ENCODE data around the gene SPECC1.
"Not testable (repeated sequence)": the region's sequence is repeated elsewhere in the genome, so short reads cannot be mapped to it uniquely, and the experiment has no call there.

The SPECC1 gene

DNA sequence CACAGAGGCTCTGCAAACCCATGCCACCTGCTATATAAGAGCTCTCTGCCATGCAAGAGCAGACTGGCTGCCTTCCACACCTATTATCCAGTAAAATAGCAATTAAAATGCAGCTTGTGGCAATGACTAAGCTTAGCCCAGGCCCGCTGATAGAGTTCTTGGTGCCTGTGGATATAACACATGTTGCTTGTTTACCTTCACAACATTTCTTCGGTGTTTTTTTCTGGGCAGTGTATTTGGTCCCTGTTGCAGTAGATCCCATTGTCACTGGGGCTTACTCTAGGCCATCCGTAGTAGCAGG is 63.5 kb downstream of the SPECC1 start:
- DNase-seq: no peak

DNA sequence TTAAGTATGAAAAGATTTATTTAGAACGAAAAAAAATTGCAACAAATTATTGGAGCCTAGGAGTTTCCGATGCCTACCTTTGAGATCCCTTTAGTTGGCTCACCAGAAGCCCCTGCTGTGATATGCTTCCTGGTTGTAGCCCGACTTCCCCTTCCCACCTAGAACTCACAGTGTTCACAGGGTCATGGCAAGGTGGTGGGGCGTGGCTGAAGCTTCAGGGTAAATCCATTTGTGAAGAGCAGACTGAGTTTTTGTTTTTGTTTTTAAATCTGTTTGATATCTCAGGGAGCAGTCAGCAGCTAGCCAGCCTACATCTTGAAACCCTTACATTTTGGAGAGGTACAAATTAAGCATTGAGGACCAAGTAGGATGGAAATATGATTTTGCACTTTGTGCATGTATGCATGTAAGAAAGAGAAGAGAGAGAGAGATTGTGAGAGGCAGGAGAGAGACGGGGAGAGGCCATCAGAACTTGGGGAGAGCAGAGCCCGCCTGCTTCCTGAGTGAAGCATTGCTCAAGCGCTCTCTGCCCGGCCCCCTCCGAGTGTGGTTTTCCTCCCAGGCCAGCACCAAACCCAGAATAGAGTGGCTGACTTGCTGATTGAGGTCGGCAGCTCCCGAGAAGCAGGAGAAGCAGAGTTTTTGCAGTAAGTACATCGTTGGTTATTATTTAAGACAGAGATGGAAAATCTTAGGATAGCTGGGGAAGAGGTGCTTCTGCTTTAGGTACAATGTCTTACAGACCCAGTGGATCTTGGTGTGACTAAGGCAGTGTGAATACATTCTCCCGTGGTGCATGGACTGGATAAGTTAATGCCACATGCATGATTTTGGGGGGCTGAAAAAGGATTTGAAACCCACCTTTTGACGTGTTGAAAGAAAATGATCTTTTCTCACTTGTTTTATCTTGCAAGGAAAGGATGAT is 64.2 kb downstream of the SPECC1 start:
- DNase-seq: peak; percentile 73 to 86 (median 80)

DNA sequence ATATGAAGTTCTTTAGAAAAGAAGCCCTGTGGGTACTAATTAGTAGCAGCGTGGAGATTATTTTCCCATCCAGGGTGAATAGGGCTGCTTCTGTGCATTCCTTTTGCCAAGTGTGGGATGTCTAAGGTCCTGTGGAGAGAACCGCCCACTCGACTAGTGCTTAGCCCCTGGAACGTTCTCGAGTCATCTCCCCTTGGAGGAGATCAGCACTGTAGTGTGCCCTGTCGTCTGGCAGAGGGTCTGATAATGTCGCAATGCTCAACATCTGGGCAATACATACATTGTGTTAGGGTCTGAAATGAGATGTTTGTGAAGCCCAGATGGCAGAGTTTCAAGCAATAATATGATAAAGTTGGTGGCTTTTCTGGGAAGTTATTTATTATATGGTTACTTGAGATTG is 64.8 kb downstream of the SPECC1 start:
- peak in 3 of 4 experiments; percentile 21 to 31 (median 31) for DNase-seq

DNA sequence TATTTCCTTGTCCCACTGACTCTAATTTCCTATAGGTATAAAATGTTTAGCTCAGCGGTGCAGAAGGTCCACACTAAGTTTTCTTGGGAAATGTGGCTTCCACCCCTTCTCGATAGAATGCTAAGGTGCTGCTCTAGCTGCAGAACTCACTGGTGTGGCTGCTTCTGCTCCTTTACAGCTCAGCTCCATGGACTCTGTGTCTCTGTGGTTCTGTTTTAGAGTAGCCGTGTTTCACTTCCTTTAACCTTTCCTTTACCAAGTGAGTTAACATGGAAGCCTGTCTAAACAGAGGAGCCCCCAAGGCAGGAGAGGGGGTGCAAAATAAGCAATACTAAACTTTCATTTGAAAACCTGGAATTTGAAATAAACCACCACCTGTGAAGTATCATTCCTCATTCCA is 65.3 kb downstream of the SPECC1 start:
- peak; percentile 38 to 62 (median 52) for DNase-seq

GRCh38 chr17:20076137-20076536 is 67.0 kb downstream of the SPECC1 start:
- DNase-seq: not testable (repeated sequence)

DNA sequence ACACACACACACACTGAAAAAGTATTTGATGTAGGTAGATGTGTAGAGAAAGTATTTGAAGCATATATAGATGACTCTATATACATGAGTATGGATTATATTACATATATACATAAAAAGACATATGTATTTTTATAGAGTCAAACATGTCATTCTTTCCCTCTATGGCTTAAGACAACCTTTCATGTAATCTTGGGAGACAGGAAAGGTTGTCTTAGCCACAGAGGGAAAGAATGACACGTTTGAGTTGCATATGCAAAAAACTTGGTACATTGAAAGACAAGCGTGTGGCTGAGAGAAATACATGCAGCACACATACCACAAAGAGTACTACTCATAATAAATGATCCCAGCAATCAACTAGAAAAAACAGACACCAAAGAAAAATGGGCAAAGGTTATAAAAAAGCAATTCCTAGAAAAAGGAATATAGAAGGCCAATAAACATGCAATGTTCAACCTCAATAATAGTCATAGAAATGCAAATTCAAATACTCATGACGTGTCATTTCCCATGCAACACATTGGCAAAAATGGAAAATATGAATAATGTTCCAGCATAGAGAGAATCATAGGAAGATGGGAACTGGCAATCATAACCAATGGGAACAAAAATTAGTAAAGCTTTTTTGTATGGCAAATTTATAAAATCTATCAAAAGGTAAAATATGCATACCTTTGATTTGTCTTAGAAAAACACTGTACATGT is 69.0 kb downstream of the SPECC1 start:
- no peak for DNase-seq

DNA sequence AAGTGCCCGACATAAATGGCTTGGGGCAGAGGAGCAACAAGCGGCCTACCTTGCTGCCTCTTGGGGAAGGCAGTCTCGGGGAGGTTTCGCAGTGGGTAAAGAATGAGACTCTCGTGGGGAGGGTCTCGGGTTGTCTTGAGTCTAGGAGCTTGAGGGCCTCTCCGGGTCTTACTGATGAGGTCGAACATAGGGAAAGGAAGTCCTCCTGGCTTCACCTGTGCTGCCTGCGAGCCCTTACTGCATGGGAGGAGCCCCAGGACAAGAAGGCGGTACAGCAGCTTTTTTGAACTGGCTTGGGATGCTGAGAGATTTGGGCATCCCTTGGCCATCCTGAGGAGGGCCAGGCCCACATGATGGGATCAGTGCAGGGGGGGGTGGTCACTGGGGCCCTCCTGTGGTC is 71.4 kb downstream of the SPECC1 start:
- no peak for DNase-seq

- no peak for DNase-seq
These were observed 74.1 kb downstream of the SPECC1 start for GRCh38 chr17:20083156-20083859.

GRCh38 chr17:20084621-20085282 is 75.6 kb downstream of the SPECC1 start:
- no peak for DNase-seq

DNA sequence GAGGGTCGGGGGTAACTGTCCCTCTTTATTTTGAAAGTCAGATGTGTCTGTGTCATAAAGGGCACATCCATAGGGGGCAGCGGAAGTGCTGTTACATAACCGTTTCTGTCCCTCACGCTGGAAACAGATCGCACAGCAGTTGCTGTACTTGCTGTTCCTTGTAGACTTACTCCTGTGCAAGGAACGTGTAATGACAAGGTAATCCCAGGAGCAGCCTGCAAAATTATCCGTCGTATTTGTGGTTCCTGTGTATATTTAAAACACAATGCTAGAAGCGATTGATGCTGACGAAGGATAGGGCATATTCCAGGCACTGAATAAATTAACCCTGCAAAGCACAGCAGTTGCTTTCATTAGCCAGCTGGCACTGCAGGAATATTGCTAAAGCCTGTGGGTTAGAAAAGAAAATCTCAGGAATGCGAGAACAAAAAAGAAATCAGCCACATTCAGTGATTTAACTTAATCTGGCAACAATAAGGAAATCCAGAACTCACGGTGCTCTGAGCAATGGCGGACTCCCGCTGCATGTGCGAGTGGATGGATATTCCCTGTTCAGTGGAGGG is 76.2 kb downstream of the SPECC1 start:
- DNase-seq: no peak

GRCh38 chr17:20086416-20087076 is 77.4 kb downstream of the SPECC1 start:
- DNase-seq: no peak

DNA sequence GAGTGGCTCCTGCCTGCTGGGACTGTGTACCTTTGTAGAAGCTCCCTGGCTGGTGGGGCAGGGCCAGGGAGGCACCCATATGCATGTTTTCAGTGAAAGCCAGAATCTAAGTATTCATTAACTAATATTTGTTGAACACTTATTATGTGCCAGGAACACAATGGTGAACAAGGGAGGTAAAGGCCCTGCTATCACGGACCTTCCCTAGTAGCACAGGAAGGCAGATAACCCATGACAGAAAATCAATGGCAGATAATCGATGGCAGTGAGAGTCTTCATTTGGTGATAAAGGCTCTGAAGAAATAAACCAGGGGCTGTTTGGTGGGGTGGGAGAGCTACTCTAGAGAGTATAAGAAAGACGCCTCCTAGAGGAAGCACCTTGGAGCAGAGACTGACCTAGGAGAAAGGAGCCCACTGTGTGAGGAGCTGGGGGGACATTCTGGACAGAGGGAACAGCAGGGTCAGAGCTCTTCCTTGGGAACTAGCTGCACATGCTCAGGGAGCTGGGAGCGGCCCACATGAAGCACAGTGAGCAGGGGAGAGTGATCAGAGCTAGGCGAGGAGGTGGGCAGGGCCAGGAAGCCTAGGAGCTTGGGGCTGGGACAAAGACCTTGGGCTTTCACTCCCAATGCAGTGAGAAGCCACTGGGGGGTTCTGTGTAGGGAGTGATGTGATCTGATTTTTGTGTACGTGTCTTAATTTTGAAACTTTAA is 78.5 kb downstream of the SPECC1 start:
- no peak for DNase-seq

GRCh38 chr17:20089756-20090547 is 80.8 kb downstream of the SPECC1 start:
- DNase-seq: peak; percentile 23 to 57 (median 44)

DNA sequence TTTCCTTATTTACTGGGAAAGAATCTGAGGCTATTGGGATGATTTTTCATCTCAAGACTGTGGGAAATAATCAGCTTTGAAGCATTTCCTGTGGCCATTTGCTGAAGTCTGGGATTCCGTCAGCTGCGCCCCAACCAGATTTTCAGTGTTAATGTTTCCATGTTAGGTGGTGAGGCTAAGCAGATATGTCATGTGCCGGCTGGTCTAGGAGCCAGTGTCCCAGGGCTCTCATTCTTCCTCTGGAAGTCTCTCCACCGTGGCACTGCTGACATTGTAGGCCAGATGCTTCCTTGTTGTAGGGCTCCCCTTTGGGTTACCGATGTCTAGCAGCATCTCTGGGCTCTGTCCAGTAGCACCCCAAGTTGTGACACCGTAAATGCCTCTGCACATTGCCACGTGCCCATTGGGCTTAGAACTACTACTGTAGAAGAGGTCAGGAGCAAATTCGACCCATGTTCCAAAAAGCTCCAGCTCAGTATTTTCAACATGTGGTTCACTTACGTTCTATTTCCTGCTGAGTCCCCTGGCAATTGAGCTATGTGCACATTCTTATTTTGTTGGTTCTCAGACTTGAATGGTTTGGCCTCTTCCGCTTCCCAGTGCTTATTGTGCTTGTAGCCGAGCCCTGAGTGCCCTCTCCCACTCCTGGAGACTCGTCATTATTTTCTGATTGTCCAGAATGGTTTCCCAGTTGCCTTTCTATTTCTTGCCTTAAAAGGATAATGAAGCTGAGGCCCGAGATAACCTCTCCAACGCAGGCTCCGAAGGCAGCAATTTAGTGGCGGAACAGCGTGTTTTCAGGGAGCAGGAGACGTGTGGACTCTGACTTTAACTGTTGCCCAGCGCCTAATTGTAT is 82.2 kb downstream of the SPECC1 start:
- DNase-seq: no peak

GRCh38 chr17:20092261-20092867 is 83.2 kb downstream of the SPECC1 start:
- DNase-seq: no peak

DNA sequence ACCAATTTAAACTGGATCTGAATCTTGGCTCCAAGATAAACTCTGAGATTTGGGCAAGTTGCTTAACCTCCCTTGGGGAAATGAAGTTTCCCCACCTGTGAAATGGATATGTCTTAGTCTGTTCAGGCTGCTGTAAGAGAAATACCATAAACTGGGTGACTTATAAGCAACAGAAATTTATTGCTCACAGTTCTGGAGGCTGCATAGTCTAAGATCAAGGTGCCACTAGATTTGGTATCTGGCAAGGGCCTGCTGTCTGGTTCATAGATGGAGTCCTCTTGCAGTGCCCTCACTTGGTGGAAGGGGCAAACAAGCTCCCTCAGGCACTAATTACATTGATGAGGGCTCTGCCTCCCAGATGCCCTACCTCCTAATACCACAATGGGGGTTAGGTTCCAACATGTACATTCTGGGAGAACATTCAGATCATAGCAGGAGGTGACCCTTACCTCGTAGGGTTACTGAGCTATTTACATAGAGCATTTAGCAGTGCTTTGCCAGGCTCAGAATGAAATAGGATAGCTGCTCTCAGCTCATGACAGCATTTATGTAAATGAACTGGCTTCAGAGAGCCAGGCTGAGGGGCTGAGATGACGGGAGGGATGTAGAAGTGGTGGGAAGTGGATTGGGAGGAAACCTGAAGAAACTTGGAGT is 83.9 kb downstream of the SPECC1 start:
- DNase-seq: no peak

DNA sequence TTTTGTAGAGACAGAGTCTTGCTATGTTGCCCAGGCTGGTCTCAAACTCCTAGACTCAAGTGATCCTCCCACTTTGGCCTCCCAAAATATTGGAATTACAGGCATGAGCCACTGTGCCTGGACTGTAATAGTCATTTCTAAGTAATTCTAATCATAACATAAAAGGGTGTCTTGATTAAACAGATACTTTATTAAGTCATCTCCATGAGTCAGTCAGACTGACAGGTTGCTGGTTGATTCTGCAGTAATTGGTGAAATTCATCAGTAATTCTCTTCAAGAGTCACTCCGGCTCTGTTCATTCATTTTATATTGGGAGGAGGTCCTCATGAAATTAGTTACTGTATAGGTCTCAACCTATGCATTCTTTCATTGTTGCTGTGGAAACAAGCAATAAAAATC is 85.6 kb downstream of the SPECC1 start:
- DNase-seq: no peak

DNA sequence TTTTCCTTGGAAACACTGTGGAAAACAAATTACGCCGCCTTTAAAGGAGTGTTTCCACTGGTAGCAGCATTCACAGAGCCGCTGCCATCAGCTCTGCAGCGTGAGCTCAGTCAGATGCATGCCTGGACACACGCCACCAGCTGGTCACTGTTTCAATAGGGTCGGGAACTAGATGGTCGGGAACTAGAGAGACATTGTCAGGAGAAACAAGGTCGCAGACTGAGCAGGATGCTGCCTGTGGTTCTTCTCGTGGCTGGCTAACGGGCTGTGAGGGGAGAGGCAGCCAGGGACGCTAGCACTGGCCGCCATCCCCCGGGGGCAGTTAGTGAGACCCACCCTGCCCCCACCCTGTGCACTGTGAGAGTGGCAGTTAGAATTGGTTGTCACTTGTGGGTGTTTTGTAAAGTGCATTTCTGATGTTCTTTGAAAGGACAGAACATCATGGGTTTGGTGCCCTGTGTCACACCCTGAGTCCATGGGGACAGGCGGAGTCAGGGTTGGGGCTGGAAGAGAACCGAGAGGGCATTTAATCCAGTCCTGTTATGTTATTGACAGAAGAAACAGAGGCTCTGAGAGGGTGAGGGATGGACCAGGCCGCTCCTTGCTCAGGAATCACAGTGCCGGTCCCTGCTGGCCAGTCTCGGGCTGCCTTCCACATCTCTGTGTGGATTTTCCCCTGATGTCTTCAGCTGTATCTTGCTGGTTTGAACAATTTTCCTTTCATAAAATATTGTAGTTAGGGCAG is 86.3 kb downstream of the SPECC1 start:
- DNase-seq: peak in 1 of 4 experiments; percentile 23
